Breast epithelium (tissue), 3 donors: ENCODE data around the gene PDE4D.

Experiments used
- POLR2A ChIP-seq: fragments of 450-650 bp; IDR thresholded peaks from one replicate; pipeline ENCODE4 v1.6.1; 2016; ENCODE audit warnings: antibody characterized with exemption, mild to moderate bottlenecking, moderate library complexity
- POLR2AphosphoS5 ChIP-seq, 3 donors: sonication (generic); formaldehyde crosslinking; IDR thresholded peaks; one replicate each; pipeline ENCODE4 v1.6.1; 2017; ENCODE audit warnings: antibody characterized with exemption in 3 of 3
- TF ChIP-seq, protein P1 (sequence below), 3 donors: fragments of 450-650 bp; IDR thresholded peaks; one replicate each; pipeline ENCODE4 v1.5.1; 2016 to 2017; ENCODE audit warnings: antibody characterized with exemption in 3 of 3, mild to moderate bottlenecking in 3 of 3, moderate library complexity in 3 of 3

DNA sequence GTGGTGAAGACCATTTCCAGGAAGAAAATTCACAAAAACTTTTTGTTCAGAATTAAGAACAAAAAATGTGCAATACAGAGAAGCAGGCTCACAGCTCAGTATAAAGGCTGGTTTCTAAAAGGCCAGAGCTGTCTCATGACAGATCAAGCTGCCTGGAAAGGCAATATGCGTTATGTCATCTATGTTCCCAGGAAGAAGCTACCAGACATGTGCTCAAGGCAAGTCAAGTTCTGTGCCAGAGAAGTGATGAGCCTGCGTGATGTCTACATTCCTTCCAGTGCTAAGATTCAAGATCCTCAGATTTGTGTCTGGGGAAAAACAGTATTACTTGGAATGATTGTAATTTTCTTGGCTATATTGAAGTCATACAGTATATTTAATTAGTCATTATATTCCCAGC lies 104.3 kb downstream of the PDE4D start:
- TF ChIP-seq POLR2A (no peak), POLR2AphosphoS5 (IDR thresholded peaks at IDR 0.05) (no peak)
- TF ChIP-seq, protein P1, sequence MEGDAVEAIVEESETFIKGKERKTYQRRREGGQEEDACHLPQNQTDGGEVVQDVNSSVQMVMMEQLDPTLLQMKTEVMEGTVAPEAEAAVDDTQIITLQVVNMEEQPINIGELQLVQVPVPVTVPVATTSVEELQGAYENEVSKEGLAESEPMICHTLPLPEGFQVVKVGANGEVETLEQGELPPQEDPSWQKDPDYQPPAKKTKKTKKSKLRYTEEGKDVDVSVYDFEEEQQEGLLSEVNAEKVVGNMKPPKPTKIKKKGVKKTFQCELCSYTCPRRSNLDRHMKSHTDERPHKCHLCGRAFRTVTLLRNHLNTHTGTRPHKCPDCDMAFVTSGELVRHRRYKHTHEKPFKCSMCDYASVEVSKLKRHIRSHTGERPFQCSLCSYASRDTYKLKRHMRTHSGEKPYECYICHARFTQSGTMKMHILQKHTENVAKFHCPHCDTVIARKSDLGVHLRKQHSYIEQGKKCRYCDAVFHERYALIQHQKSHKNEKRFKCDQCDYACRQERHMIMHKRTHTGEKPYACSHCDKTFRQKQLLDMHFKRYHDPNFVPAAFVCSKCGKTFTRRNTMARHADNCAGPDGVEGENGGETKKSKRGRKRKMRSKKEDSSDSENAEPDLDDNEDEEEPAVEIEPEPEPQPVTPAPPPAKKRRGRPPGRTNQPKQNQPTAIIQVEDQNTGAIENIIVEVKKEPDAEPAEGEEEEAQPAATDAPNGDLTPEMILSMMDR (IDR thresholded peaks at IDR 0.05): no peak
